ENCODE results near the gene FABP7. TPM values are rescaled to one million over a fixed set of nuclear protein-coding genes. Genes with fewer than 3 reads are reported as not detected.

Gene FABP7
- total and polyA plus RNA-seq, 2 of the 13 experiments (the other 11 are each of a cell fraction or from before 2014, with no cell fraction given) = not detected

DNA sequence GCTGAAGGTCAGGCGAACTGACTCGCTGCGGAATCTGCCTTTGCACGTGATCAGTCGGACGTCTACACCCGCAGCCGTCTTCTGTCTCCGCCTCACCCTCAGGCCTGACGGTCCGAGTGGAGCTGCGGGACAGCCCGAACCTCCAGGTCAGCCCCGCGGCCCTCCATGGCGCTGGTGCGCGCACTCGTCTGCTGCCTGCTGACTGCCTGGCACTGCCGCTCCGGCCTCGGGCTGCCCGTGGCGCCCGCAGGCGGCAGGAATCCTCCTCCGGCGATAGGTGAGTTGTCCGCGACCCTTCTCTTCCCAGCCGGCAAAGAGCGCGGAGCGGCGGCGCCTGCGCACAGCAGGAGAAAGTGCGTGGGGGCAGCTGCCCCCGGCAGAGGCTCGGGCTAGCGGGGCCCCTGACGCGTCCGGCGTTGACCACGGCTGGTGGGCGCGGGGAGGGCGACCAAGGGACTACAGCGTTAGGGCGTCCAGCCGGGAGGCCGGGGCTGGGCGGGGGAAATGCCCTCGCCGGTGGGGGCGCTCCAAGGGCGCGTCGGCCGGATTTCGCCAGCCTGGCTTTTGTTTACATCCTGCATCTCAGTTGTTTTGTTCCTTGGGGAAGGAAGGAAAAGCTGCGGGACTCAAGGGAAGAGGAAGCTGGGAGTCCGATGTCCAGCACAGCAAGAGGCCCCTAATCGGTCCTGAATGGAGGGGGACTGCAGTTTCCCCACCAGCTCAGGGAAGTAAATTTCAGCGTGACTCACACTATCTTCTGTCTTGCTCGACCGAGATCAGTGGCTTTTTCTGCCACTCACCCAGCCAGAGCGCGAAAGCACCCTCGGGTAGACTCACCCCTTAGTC is 9.9 kb downstream of the FABP7 start, which contains the start of gene SMPDL3A (continued):
- TF ChIP-seq ZSCAN12 (CRISPR knock-in tag; IDR thresholded peaks at IDR 0.05) = peak; percentile 73; the same call in 1 of the 2 replicates
- TF ChIP-seq, protein P1, sequence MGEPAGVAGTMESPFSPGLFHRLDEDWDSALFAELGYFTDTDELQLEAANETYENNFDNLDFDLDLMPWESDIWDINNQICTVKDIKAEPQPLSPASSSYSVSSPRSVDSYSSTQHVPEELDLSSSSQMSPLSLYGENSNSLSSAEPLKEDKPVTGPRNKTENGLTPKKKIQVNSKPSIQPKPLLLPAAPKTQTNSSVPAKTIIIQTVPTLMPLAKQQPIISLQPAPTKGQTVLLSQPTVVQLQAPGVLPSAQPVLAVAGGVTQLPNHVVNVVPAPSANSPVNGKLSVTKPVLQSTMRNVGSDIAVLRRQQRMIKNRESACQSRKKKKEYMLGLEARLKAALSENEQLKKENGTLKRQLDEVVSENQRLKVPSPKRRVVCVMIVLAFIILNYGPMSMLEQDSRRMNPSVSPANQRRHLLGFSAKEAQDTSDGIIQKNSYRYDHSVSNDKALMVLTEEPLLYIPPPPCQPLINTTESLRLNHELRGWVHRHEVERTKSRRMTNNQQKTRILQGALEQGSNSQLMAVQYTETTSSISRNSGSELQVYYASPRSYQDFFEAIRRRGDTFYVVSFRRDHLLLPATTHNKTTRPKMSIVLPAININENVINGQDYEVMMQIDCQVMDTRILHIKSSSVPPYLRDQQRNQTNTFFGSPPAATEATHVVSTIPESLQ (CRISPR knock-in tag; conservative IDR thresholded peaks at IDR 0.05) = no peak
- TF ChIP-seq, protein P2, sequence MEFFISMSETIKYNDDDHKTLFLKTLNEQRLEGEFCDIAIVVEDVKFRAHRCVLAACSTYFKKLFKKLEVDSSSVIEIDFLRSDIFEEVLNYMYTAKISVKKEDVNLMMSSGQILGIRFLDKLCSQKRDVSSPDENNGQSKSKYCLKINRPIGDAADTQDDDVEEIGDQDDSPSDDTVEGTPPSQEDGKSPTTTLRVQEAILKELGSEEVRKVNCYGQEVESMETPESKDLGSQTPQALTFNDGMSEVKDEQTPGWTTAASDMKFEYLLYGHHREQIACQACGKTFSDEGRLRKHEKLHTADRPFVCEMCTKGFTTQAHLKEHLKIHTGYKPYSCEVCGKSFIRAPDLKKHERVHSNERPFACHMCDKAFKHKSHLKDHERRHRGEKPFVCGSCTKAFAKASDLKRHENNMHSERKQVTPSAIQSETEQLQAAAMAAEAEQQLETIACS (CRISPR knock-in tag; IDR thresholded peaks at IDR 0.05) = peak; percentile 87
- TF ChIP-seq, protein P3, sequence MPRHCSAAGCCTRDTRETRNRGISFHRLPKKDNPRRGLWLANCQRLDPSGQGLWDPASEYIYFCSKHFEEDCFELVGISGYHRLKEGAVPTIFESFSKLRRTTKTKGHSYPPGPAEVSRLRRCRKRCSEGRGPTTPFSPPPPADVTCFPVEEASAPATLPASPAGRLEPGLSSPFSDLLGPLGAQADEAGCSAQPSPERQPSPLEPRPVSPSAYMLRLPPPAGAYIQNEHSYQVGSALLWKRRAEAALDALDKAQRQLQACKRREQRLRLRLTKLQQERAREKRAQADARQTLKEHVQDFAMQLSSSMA (CRISPR knock-in tag; IDR thresholded peaks at IDR 0.05) = peak; percentile 69; the same call in 1 of the 2 replicates
- TF ChIP-seq, protein P4, sequence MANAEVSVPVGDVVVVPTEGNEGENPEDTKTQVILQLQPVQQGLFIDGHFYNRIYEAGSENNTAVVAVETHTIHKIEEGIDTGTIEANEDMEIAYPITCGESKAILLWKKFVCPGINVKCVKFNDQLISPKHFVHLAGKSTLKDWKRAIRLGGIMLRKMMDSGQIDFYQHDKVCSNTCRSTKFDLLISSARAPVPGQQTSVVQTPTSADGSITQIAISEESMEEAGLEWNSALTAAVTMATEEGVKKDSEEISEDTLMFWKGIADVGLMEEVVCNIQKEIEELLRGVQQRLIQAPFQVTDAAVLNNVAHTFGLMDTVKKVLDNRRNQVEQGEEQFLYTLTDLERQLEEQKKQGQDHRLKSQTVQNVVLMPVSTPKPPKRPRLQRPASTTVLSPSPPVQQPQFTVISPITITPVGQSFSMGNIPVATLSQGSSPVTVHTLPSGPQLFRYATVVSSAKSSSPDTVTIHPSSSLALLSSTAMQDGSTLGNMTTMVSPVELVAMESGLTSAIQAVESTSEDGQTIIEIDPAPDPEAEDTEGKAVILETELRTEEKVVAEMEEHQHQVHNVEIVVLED (CRISPR knock-in tag; IDR thresholded peaks at IDR 0.05; ENCODE audit: borderline replicate concordance) = peak; percentile 87; the same call in 1 of the 2 replicates
- TF ChIP-seq NKX3-1 (CRISPR knock-in tag; IDR thresholded peaks at IDR 0.05) = no peak; the same call in 1 of the 2 replicates
- no peak for TF ChIP-seq SRSF4 (IDR thresholded peaks at IDR 0.05; ENCODE audit: low read depth, low read length, poor library complexity, severe bottlenecking)
- TF ChIP-seq, protein P5, sequence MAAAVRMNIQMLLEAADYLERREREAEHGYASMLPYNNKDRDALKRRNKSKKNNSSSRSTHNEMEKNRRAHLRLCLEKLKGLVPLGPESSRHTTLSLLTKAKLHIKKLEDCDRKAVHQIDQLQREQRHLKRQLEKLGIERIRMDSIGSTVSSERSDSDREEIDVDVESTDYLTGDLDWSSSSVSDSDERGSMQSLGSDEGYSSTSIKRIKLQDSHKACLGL (CRISPR knock-in tag; IDR thresholded peaks at IDR 0.05) = peak; percentile 96
- TF ChIP-seq GTF3A (CRISPR knock-in tag; conservative IDR thresholded peaks at IDR 0.05) = no peak
- peak; percentile 91 for TF ChIP-seq SALL2 (CRISPR knock-in tag; IDR thresholded peaks at IDR 0.05)
- TF ChIP-seq ZNF24 (IDR thresholded peaks at IDR 0.05) = no peak
- peak; percentile 8; the same call in 1 of the 2 replicates for TF ChIP-seq MTF1 (CRISPR knock-in tag; IDR thresholded peaks at IDR 0.05)
- peak; percentile 96 for TF ChIP-seq ZNF451 (CRISPR knock-in tag; IDR thresholded peaks at IDR 0.05)
- TF ChIP-seq ZSCAN22 (CRISPR knock-in tag; IDR thresholded peaks at IDR 0.05) = no peak
- peak; percentile 39; the same call in 1 of the 2 replicates for TF ChIP-seq CHD2 (IDR thresholded peaks at IDR 0.05; ENCODE audit: low read depth, low read length)
- TF ChIP-seq ZNF563 (CRISPR knock-in tag; IDR thresholded peaks at IDR 0.05) = peak; percentile 98
- TF ChIP-seq SIX4 (CRISPR knock-in tag; IDR thresholded peaks at IDR 0.05) = no peak; the same call in 1 of the 2 replicates
- peak; percentile 2; the same call in 1 of the 2 replicates for TF ChIP-seq DPF2 (CRISPR knock-in tag; IDR thresholded peaks at IDR 0.05; ENCODE audit: borderline replicate concordance, low read depth)
- no peak for TF ChIP-seq ZBTB1 (CRISPR knock-in tag; IDR thresholded peaks at IDR 0.05; ENCODE audit: borderline replicate concordance)
- TF ChIP-seq, protein P6, sequence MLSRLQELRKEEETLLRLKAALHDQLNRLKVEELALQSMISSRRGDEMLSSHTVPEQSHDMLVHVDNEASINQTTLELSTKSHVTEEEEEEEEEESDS (CRISPR knock-in tag; IDR thresholded peaks at IDR 0.05; ENCODE audit: borderline replicate concordance) = peak; percentile 89; the same call in 1 of the 2 replicates
